Body of pancreas (tissue), 4 donors: Measurements from ENCODE around the gene NOS3. TPM values are rescaled to one million over a fixed set of nuclear protein-coding genes. Genes with fewer than 3 reads are reported as not detected.

ENCODE experiments used
- ATAC-seq: fragments of 150-250 bp; one replicate; pipeline ENCODE4 v1.9.1; 2016
- DNase-seq, 4 donors: peaks; one replicate each; pipeline ENCODE4 v3.0.0-alpha.2; 2019
- H3K27ac ChIP-seq, 4 donors: fragments of 200-600 bp; sonication (generic); 1 replicate in 3 of 4; 2 replicates in 1 of 4; pipeline versions ENCODE4 v1.5.1 to v1.6.1; 2016 to 2019; ENCODE audit warnings: mild to moderate bottlenecking in 1 of 4, mixed read lengths in 1 of 4, moderate library complexity in 1 of 4
- H3K27me3 ChIP-seq, 2 donors: fragments of 200-600 bp; sonication (generic); one replicate each; pipeline ENCODE4 v1.6.0; 2016; ENCODE audit warnings: mild to moderate bottlenecking in 1 of 2
- H3K36me3 ChIP-seq, 2 donors: fragments of 200-600 bp; sonication (generic); replicated peaks in 1 of 2; 2 replicates each; pipeline ENCODE4 v1.5.1; 2016; ENCODE audit warnings: low read depth in 2 of 2; ENCODE audit not compliant: insufficient read depth in 1 of 2
- H3K4me1 ChIP-seq: fragments of 200-600 bp; sonication (generic); one replicate; pipeline ENCODE4 v1.6.0; 2016
- H3K4me3 ChIP-seq, 2 donors: fragments of 200-600 bp; sonication (generic); 1 replicate in 1 of 2; 2 replicates in 1 of 2; pipeline ENCODE4 v1.5.1; 2016 to 2019
- H3K9me3 ChIP-seq, 3 donors: fragments of 200-600 bp; sonication (generic); 1 replicate in 2 of 3; 2 replicates in 1 of 3; pipeline ENCODE4 v1.5.1; 2016
- POLR2A ChIP-seq, 3 donors: fragments of 450-650 bp; IDR thresholded peaks; one replicate each; pipeline ENCODE4 v1.6.1; 2016; ENCODE audit warnings: antibody characterized with exemption in 3 of 3, mild to moderate bottlenecking in 2 of 3
- WGBS, 2 donors: methylation state at CpG; one replicate each; pipeline ENCODE4 v1.1.5; 2017; 5-methylcytosine and 5-hydroxymethylcytosine counted together
- intact Hi-C: fragments of 100-400 bp; cut with DNase I; formaldehyde crosslinking; loops from one replicate; pipeline ENCODE4 v1.15.1; 2023
- total RNA-seq, 2 donors: library from RNA; depleted of rRNA; stranded (reverse); fragments of >200 nt; gene quantifications; one replicate each; pipeline ENCODE4 v1.1.0, GENCODE V29; 2016
- TF ChIP-seq, protein P1 (sequence below), 7 experiments: fragments of 450-650 bp in 4 of 7; fragments of 200-600 bp in 3 of 7; sonication (generic) in 3 of 7; IDR thresholded peaks; one replicate each; pipeline ENCODE4 v1.5.1; 2016 to 2019; ENCODE audit warnings: antibody characterized with exemption in 7 of 7

The NOS3 gene
- total RNA-seq, 2 donors from 2014 or later, result 4.9 to 7.6 TPM

GRCh38 chr7:151031011-151031410, 40.2 kb downstream of the NOS3 start:
- Histone ChIP-seq H3K9me3 (no peaks in the 10 kb centered on the region), H3K36me3 (peaks cover 0 to 8% of the 10 kb centered on the region in 2 donors), H3K27me3 (no peaks in the 10 kb centered on the region), H3K27ac (no peak overlapping the region), H3K4me3 (no peak overlapping the region), H3K4me1 (peaks cover 5% of the 10 kb centered on the region)
- 89 to 95% methylated on average over 4 of the region's 4 CpGs for WGBS, 2 donors
- intact Hi-C loops, result loop anchor here (5.0 kb wide), 1 partner anchor 76 kb away; no protein-coding TSS in a partner anchor
- ATAC-seq (no peak), DNase-seq (no peak)
- TF ChIP-seq, protein P1, sequence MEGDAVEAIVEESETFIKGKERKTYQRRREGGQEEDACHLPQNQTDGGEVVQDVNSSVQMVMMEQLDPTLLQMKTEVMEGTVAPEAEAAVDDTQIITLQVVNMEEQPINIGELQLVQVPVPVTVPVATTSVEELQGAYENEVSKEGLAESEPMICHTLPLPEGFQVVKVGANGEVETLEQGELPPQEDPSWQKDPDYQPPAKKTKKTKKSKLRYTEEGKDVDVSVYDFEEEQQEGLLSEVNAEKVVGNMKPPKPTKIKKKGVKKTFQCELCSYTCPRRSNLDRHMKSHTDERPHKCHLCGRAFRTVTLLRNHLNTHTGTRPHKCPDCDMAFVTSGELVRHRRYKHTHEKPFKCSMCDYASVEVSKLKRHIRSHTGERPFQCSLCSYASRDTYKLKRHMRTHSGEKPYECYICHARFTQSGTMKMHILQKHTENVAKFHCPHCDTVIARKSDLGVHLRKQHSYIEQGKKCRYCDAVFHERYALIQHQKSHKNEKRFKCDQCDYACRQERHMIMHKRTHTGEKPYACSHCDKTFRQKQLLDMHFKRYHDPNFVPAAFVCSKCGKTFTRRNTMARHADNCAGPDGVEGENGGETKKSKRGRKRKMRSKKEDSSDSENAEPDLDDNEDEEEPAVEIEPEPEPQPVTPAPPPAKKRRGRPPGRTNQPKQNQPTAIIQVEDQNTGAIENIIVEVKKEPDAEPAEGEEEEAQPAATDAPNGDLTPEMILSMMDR (IDR thresholded peaks at IDR 0.05), result no peak
- no peak for TF ChIP-seq POLR2A (IDR thresholded peaks at IDR 0.05)

GRCh38 chr7:151032936-151033863, 42.4 kb downstream of the NOS3 start:
- intact Hi-C loops, result loop anchor here (5.0 kb wide), 1 partner anchor 74 kb away; no protein-coding TSS in a partner anchor

DNA sequence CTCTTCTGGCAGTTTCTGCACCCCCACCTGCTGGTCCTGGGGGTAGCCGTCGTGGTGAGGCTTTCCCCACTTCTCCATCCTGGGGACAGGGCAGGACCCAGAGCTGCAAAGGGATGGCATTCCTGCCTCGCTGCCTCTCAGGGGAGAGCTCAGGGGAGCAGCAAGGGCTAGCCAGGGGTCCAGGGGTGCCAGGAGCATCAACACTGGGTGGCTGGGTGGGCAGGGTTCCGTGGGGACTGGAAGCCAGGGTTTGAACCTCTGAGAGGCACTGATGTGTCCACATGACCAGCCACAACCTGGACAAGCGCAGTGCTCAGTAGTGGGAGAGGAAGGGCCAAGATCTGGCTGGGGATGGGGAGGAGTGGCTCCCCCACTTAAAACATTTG, 43.0 kb downstream of the NOS3 start:
- Histone ChIP-seq H3K27ac (no peak overlapping the region), H3K9me3 (no peaks in the 10 kb centered on the region), H3K36me3 (peaks cover 0 to 13% of the 10 kb centered on the region in 2 donors), H3K4me1 (peaks cover 3% of the 10 kb centered on the region), H3K27me3 (no peaks in the 10 kb centered on the region), H3K4me3 (no peak overlapping the region)
- no peak for TF ChIP-seq POLR2A (IDR thresholded peaks at IDR 0.05)
- TF ChIP-seq, protein P1 (IDR thresholded peaks at IDR 0.05), result no peak
- DNase-seq (no peak), ATAC-seq (no peak)
- WGBS, 2 donors, result 93% methylated on average over 3 to 5 of the region's 5 CpGs
- intact Hi-C loops, result loop anchor here (5.0 kb wide), 1 partner anchor 73 kb away; no protein-coding TSS in a partner anchor

More at GRCh38 chr7:151032936-151033863, 42.4 kb downstream of the NOS3 start:
- ATAC-seq (no peak), DNase-seq (no peak)
- no peaks in the 10 kb centered on the region for H3K9me3 ChIP-seq
- H3K4me3 ChIP-seq, result no peak overlapping the region
- WGBS, 2 donors, result 77 to 90% methylated on average over 6 to 17 of the region's 17 CpGs
- no peaks in the 10 kb centered on the region for H3K27me3 ChIP-seq
- peaks cover 0 to 13% of the 10 kb centered on the region in 2 donors for H3K36me3 ChIP-seq
- peaks cover 5% of the 10 kb centered on the region for H3K4me1 ChIP-seq
- no peak overlapping the region for H3K27ac ChIP-seq
- TF ChIP-seq POLR2A (IDR thresholded peaks at IDR 0.05), result no peak

DNA sequence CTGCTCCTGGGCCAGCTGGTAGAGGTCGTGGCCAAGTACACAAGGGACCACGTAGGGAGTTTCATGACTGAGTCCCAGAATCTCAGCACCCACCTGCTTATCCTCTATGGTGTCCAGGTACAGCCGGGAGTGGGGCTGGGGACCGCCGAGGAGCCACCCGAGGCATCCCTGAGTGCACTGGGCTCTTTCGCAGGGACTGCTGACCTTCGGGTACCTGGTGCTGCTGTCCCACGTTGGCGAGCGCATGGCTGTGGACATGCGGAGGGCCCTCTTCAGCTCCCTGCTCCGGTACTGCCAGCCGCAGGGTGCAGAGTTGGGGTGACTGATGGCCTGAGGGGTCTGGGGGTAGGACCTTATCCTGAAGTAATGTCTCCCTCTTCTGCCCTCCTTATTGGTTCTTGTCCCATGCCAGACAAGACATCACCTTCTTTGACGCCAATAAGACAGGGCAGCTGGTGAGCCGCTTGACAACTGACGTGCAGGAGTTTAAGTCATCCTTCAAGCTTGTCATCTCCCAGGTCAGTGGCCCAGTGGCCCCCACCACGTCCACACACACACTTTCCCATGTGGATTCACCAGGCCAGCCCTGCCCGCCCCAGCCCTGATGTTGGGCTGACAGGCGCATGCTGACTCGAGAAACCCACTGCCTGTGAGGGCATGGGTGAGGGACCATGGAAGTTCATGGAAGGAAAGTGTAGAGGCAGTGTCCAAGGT, 43.7 kb downstream of the NOS3 start:
- H3K36me3 ChIP-seq, result peaks cover 0 to 13% of the 10 kb centered on the region in 2 donors

More for the DNA sequence above, 43.7 kb downstream of the NOS3 start:
- intact Hi-C loops, result loop anchor here (5.0 kb wide), 1 partner anchor 73 kb away; no protein-coding TSS in a partner anchor
- TF ChIP-seq POLR2A (IDR thresholded peaks at IDR 0.05), result no peak
- TF ChIP-seq, protein P1 (IDR thresholded peaks at IDR 0.05), result no peak
- no peaks in the 10 kb centered on the region for H3K9me3 ChIP-seq
- no peaks in the 10 kb centered on the region for H3K4me1 ChIP-seq
- ATAC-seq (no peak), DNase-seq (no peak)
- H3K27me3 ChIP-seq, result no peaks in the 10 kb centered on the region
- H3K27ac ChIP-seq, result no peak overlapping the region
- 87 to 91% methylated on average over 7 to 21 of the region's 21 CpGs for WGBS, 2 donors
- H3K4me3 ChIP-seq, result no peak overlapping the region
